Measurements from ENCODE around the gene CD101. TPM values are rescaled to one million over a fixed set of nuclear protein-coding genes. Genes with fewer than 3 reads are reported as not detected.

The CD101 gene
- total RNA-seq, 1 experiment from 2014 or later = 0.86 TPM

- CTCF ChIA-PET = no interaction called here
- no peak for DNase-seq
- Histone ChIP-seq H3K9me3 (no peaks in the 10 kb centered on the region), H3K4me1 (no peaks in the 10 kb centered on the region), H3K4me3 (ENCODE audit: low read depth, low read length) (no peak overlapping the region), H3K36me3 (ENCODE audit: control insufficient read depth, insufficient read depth, low read length) (no peaks in the 10 kb centered on the region), H3K27me3 (replicated peaks; ENCODE audit: control insufficient read depth, insufficient read depth, low read length) (no peaks in the 10 kb centered on the region)
- Mint-ChIP-seq H3K4me1 (ENCODE audit: low read depth, unreplicated experiment) (no peaks in the 10 kb centered on the region), H3K4me3 (ENCODE audit: unreplicated experiment) (no peak overlapping the region), H3K36me3 (ENCODE audit: insufficient read depth, unreplicated experiment) (no peaks in the 10 kb centered on the region), H3K27ac (ENCODE audit: unreplicated experiment) (no peak overlapping the region), H3K9me3 (ENCODE audit: unreplicated experiment) (no peaks in the 10 kb centered on the region), H3K27me3 (ENCODE audit: insufficient read depth, unreplicated experiment) (no peaks in the 10 kb centered on the region)
- no TSS peak for BruUV-seq (replicated peaks)
- TF ChIP-seq CTCF (IDR thresholded peaks at IDR 0.05; ENCODE audit: insufficient read depth in 1 of 2, low read depth in 1 of 2, low read length in 1 of 2, severe bottlenecking in 1 of 2, unreplicated experiment in 1 of 2) = no peak
- POLR2A ChIA-PET = no interaction called here
- intact Hi-C loops (cut with micrococcal nuclease; ENCODE audit: unreplicated experiment) = loop anchor here (10.0 kb wide), 2 partner anchors 137 to 197 kb away; no protein-coding TSS in a partner anchor
Observed at GRCh38 chr1:117051224-117052064, 49.9 kb downstream of the CD101 start.

GRCh38 chr1:117054068-117054467 is 52.5 kb downstream of the CD101 start:
- POLR2A ChIA-PET = no interaction called here
- no peaks in the 10 kb centered on the region for H3K36me3 ChIP-seq (ENCODE audit: control insufficient read depth, insufficient read depth, low read length)
- no peaks in the 10 kb centered on the region for H3K4me1 ChIP-seq
- intact Hi-C loops (cut with micrococcal nuclease; ENCODE audit: unreplicated experiment) = loop anchor here (10.0 kb wide), 2 partner anchors 139 to 199 kb away; no protein-coding TSS in a partner anchor
- no peak overlapping the region for H3K4me3 ChIP-seq (ENCODE audit: low read depth, low read length)
- Mint-ChIP-seq H3K27me3 (ENCODE audit: insufficient read depth, unreplicated experiment) (no peaks in the 10 kb centered on the region), H3K27ac (ENCODE audit: unreplicated experiment) (no peak overlapping the region), H3K4me1 (ENCODE audit: low read depth, unreplicated experiment) (no peaks in the 10 kb centered on the region), H3K9me3 (ENCODE audit: unreplicated experiment) (no peaks in the 10 kb centered on the region), H3K4me3 (ENCODE audit: unreplicated experiment) (no peak overlapping the region), H3K36me3 (ENCODE audit: insufficient read depth, unreplicated experiment) (no peaks in the 10 kb centered on the region)
- no peaks in the 10 kb centered on the region for H3K27me3 ChIP-seq (replicated peaks; ENCODE audit: control insufficient read depth, insufficient read depth, low read length)
- TF ChIP-seq CTCF (IDR thresholded peaks at IDR 0.05; ENCODE audit: insufficient read depth in 1 of 2, low read depth in 1 of 2, low read length in 1 of 2, severe bottlenecking in 1 of 2, unreplicated experiment in 1 of 2) = no peak
- no peak for DNase-seq
- no peaks in the 10 kb centered on the region for H3K9me3 ChIP-seq
- CTCF ChIA-PET = interaction anchor here (0.7 kb wide), 1 partner anchor 96 kb away, joined by 6 read pairs; no protein-coding TSS in a partner anchor
- no TSS peak for BruUV-seq (replicated peaks)

DNA sequence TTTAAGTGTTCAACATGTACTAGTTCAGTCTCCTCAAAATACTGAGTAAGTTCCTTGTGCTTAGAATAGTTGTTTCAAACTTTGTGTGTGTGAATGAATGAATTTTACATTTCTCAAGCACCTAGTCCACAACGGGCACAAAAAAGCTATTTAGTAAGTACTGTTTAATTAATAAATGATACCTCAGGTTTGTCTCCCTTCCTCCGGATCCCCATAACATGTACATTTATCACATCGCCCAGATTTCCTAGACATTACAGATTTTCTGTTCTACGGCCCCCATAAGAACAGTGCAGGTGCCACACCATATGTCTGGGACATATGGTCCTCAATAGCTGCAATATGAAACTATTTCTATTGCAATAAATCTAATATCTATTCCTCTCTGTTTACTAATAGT is 57.2 kb downstream of the CD101 start:
- H3K27ac Mint-ChIP-seq (ENCODE audit: unreplicated experiment) = no peak overlapping the region

More for the DNA sequence above, 57.2 kb downstream of the CD101 start:
- Mint-ChIP-seq H3K4me3 (ENCODE audit: unreplicated experiment) (no peak overlapping the region), H3K9me3 (ENCODE audit: unreplicated experiment) (no peaks in the 10 kb centered on the region), H3K4me1 (ENCODE audit: low read depth, unreplicated experiment) (no peaks in the 10 kb centered on the region), H3K36me3 (ENCODE audit: insufficient read depth, unreplicated experiment) (peaks cover 2% of the 10 kb centered on the region), H3K27me3 (ENCODE audit: insufficient read depth, unreplicated experiment) (no peaks in the 10 kb centered on the region)
- ChIA-PET POLR2A (interaction anchor here (0.5 kb wide), 1 partner anchor 107 kb away, joined by 4 read pairs; no protein-coding TSS in a partner anchor), CTCF (no interaction called here)
- TF ChIP-seq CTCF (IDR thresholded peaks at IDR 0.05; ENCODE audit: insufficient read depth in 1 of 2, low read depth in 1 of 2, low read length in 1 of 2, severe bottlenecking in 1 of 2, unreplicated experiment in 1 of 2) = no peak
- H3K36me3 ChIP-seq (ENCODE audit: control insufficient read depth, insufficient read depth, low read length) = no peaks in the 10 kb centered on the region
- no peaks in the 10 kb centered on the region; the same call in 1 of the 2 replicates for H3K4me1 ChIP-seq
- intact Hi-C loops (cut with micrococcal nuclease; ENCODE audit: unreplicated experiment) = loop anchor here (10.0 kb wide), 2 partner anchors 144 to 204 kb away; no protein-coding TSS in a partner anchor
- H3K9me3 ChIP-seq = no peaks in the 10 kb centered on the region
- DNase-seq = no peak
- no TSS peak for BruUV-seq (replicated peaks)
- no peaks in the 10 kb centered on the region for H3K27me3 ChIP-seq (replicated peaks; ENCODE audit: control insufficient read depth, insufficient read depth, low read length)
- peak overlapping the region; percentile 52 for H3K4me3 ChIP-seq (ENCODE audit: low read depth, low read length)
